GM21723 (cell line): ENCODE results near the gene PLEKHA7.

Experiments
- ATAC-seq: cut with Tn5 transposase; IDR thresholded peaks from one replicate; pipeline ENCODE4 v1.9.1; 2021; ENCODE audit warnings: mild to moderate bottlenecking, moderate library complexity; ENCODE audit not compliant: unreplicated experiment

The PLEKHA7 gene

DNA sequence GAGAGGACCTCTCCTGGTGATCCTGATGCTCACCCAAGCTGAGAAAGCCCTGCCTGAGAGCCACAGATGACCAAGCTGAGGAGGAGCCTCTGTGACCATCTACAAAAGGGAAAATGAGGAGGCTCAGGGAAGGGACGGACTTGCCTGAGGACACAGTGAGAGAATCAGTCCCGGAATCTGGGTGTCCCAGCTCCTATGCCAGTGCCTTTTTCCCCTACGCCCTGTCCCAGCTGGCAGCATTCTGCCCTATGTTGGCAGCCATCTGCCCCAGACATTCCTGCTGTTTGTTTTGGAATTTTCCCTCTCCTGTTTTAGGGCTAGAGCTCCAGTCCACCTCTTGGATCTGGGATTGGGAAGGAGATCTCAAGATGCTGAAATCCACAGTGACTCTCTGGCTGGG lies 221.2 kb downstream of the PLEKHA7 start:
- no peak for ATAC-seq

DNA sequence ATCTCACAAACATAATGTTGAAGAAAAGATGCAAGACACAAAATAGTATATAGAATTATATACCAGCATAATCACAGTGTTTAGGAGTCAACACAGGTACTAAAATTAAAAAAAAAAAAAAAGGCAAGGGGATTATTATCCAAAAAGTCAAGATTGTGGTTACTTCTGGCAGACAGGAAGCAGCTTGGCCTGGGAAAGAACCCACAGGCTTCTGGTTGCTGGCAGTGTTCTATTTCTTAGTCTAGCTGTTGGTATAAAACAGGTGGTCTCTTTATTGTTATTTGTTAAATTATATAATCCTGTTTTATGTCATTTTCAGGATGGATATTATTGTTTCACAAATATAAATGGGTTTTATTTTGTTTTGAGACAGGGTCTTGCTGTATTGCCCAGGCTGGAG lies 221.8 kb downstream of the PLEKHA7 start:
- no peak for ATAC-seq

DNA sequence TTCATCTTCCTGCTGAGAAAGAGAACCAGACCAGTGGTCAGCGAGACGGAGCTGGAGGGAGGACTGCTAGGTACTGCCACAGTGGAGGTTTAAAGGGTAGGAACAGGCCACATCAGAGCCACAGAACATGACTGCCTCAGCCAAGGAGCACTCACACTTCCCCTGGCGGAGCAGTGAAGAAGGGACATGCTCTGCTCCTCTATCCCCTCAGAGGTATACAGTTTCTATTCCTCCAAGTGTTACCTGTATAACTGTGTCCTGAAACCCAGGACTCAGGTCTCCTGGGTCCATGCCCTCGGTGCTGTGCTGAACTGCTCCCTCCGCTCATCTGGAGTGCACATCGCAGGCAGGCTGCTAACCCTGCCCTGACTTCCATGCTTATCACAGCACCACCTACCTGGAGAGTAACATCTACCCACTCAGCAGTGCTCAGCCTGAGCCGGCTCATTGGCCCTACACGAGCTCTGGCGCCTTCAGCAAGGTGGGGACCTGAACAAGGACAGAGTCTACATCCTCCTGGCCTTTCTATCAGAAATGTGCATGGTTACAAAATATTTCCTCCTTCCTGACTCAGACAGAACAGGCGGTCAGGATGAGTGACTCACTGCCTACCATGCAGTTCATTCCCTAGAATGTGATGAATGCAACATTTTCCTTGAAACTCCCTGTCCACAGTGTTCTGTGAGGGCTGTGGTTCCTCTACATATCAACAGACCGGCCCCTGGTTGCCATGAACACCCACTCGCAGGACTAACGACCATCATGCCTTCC lies 222.8 kb downstream of the PLEKHA7 start:
- no peak for ATAC-seq

DNA sequence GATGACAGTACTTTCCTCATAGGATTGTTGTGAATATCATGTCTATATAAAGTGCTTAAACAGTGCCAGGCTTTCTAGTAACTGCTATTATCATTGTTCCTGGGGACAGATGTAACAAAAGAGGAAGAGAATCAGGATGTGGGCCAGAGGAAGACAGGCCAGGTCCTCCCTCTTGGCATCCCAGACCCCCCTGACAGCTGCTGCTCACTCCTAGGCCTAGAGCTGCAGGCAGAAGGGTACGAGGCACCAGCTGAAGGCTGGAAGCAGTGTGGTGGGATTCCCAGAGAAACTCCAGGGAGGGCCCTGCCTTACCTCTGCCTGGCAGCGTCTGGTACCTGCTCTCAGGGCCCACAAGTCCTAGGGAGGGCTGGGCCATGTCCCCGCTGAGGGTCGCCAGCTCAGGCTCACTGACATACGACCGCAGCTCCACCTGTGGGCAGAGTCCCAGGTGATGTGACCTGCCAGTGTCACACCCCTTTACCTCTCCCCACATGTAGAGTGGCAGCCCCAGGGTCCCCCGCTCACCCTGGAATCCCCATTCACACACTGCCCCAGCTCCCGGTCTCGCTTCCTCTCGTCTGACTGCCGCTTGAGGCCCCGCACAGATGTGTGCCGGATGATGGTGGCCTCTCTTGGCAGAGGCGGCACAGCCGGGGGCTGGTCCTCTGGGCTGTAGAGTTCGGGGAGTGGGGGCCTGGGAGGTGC lies 223.6 kb downstream of the PLEKHA7 start:
- no peak for ATAC-seq

DNA sequence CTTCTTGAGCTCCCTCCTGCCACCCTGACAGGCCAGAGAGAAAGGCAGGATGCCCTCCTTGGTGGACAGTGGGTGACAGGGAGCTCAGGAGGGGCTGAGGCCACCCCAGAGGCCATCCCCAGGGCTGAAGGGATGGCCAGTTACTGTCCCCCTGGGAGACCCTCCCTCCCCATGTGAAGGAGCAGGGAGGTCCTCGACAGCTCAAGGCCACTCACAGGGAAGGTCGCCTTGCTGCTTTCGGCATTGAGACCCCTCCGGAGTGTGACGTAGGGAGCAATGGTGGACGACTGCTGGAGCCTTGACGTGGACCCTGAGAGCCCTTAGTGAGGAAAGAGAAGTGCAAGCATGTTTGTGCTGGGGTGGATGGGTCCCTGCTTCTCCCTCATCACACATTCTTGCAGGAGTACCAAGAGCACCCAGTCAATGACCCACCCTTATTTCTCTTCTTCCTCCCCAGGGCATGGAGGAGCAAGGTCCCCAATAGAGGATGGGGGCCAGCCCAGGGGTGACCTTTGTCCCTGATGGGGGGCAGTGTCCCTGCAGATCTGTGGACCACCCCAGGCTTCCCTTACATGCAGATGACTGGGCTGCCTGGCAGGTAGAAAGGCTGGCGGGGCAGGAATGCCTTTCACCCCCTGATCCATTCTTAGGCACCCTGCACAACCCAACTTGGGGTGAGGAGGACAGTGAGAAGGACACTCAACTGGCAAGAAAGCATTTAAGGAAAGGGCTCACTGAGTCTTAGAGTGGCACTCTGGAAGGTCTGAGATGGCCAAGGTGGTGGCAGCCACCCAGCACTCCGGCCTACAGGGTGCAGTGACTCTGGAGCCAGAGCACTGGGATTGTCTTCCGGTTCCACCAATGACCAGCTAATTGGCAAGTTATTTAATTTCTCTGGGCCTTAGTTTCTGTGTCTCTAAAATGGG lies 224.4 kb downstream of the PLEKHA7 start:
- ATAC-seq = no peak

DNA sequence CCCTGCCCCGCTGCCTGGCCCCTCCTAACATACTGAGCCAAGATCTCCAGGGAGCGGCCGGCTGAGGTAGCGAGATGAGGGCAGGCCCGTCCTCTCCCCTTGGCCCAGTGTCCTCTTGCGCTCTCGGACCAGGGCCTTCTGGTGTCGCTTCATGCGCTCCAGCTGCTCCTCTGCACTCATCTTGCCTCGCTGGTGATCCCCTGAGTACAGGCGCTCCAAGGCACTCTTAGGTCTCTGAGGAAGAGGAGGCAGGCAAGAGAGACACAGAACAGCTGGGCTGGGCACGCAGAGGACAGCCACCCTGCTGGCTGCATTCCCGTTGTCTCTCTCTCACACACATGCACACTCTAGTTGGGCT lies 225.2 kb downstream of the PLEKHA7 start:
- ATAC-seq = no peak

DNA sequence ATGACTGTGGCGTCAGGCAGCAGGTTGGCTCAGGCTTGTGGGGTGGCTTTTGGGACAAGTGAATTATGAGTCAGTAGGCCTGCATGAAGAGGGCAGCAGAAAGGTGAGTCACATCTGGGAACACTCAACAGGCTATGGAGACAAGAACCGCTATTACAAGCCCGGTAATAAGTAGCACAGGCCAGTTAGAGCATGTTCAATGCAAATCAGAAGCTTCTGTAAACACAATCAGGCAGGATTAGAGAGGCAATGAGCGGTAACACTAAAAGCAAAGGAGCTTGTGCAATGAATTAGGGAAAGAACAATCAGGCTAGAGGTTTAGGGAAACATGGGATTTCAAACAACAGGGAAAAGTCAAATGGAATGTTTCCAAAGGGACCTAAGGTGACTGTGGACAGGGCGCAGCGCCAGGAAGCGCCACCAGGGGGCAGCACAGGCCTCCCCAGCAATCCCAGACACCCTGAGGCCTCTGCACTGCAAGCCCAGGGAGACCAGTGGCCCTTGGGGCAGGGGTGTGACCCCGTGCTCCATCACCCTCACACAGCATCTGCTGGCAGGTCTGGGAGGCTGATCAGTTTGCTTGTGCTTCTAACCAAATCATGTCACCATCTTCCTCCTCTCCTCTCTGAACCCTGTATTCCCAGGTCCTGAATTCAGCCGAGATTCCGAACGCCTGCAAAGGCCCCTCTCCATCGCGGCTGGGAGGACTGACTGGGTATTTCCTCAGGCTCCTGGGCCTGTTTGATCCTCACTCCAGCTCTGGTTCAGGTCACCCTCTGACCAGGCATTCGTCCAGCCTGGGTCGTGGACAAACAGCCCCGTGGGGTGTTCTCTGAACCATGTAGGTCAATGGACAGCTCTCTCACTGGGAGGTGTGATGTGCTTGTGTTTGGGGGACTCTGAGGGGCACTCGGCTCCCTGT lies 225.8 kb downstream of the PLEKHA7 start:
- ATAC-seq = peak; percentile 82

DNA sequence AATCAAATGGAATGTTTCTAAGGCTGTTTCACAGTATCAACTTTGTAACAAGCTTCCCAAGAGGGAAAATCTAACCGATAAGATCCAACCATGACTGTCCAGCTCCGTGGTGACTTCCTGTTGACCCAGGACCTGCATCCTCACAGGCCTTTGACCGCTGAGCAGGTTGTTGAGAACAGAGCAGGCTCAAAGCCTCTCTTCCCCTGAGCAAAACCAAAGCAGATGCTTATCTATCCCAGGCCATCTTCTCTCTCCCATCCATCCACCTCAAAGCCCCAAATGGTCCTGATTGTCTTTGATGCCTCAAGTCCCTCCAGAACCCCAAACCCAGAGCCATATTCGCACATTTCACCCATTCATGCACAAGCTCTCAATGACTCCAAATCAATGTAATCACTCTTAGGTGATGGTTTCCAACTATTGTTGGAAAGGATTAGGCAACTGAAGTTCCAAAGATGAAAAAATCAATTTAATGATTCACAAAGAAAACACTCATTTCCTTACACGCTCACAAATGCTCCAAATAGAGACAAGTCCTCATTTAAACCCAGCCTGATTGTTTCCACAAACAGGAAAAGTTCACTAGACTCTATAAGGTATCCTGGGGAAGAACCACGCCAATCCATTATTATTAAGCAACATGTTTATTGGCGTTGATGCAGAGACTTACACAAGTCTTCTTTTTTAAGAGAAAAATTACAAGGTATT lies 227.0 kb downstream of the PLEKHA7 start:
- no peak for ATAC-seq

DNA sequence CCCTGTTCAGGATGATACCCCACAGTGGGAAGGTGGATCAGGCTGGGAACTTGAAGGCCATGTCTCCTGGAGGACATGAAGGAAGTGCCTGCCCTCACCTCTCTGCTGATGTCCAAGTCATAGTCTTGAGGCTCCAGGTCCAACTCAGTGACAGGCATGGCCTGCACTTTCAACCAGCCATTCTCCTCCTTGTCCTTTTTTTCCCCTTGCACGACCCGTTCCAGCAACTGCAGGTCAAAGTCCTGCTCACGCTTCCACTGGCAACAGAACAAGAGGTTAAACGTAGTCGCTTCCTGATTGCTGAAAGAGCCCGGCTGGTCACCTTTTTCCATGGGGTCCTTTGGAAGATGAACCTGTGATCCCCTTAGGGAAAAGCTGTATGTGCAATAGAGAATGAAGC lies 228.1 kb downstream of the PLEKHA7 start:
- ATAC-seq = no peak

DNA sequence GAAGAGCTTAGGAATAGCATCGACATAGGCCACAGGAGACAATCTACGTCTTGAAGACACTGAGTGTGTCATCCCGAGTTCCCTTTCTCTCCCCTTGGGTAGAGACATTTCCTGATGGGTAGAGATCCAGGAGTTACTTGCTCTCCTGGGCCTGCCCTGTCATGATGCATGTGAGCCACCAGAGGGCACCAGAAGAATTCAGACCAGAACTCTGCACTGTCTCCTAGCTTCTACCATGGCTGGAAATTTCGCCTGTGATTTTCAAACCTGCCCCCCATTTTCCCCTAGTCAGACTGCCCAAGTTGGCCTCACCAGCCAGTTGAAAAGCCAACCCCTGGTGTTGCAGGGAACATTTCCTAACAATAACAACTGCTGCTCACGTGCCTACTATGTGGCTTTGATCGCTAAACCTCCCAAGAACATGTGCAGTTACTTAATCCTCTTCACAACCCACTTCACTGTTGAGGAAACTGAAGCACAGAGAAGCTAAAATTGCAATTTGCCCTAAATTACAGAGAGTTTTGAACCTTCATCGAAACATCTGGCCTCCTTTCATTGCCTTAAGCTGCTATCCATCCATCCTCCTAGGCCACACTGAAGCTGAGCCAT lies 228.6 kb downstream of the PLEKHA7 start:
- ATAC-seq = peak; percentile 84

DNA sequence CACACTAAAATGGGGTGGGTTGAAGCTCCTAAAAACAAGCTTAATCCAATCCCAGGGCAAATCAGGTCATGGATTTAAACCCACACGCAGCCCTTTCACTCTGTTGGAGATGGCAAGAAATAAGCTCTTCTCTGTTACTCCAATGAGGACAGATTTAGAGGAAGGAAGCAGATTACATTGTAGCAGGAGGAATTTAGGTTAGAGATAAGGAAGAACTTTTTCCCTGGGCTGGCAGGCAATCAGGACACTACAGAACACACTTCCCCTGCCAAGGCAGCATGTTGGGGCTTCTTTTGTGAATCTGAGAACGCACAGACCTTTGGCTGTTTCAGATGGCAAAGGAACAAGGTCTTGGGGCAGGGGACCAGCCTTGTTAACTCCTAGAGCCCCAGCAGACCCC lies 229.5 kb downstream of the PLEKHA7 start:
- ATAC-seq = no peak

DNA sequence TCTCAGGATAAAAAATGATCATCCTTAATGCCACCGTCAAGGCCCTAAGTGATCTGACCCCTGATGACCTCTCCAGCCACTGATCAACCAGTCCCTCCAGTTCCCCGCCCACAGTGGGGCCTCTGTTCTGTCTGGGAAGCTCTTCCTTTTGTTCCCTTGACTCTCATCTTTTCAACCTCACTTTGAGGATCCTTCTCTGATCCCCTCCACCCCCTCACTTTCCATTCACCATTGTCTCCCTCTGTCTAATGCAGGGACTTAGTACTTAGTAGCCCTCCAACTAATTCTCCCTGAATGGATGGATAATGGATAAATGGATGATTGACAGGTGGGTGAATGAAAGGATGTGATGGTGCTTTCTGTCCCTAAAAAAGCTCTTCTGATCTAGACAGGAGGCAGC lies 230.1 kb downstream of the PLEKHA7 start:
- ATAC-seq = no peak

DNA sequence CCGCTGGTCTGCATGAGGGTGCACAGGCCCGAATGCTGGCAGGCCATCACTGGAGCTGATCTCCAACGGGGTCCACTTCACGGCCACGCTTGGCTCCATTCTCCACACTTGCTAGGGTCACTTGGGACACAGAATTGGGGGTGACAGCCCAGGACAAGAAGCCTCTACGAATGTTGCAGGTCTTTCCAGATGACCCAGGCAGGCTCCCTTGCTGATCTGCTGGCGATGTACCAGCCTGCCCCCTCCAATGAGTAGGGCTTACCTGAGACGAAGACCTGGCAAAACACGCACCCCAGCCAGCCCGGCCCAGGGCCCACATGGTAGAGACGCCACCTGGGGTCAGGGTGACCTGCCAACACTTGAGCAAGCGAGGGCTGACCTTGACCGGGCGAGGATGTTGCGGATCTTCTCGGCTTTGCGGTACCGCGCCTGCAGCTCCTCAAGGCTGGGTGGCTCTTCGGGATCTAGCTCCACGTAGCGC lies 230.9 kb downstream of the PLEKHA7 start:
- ATAC-seq = no peak

DNA sequence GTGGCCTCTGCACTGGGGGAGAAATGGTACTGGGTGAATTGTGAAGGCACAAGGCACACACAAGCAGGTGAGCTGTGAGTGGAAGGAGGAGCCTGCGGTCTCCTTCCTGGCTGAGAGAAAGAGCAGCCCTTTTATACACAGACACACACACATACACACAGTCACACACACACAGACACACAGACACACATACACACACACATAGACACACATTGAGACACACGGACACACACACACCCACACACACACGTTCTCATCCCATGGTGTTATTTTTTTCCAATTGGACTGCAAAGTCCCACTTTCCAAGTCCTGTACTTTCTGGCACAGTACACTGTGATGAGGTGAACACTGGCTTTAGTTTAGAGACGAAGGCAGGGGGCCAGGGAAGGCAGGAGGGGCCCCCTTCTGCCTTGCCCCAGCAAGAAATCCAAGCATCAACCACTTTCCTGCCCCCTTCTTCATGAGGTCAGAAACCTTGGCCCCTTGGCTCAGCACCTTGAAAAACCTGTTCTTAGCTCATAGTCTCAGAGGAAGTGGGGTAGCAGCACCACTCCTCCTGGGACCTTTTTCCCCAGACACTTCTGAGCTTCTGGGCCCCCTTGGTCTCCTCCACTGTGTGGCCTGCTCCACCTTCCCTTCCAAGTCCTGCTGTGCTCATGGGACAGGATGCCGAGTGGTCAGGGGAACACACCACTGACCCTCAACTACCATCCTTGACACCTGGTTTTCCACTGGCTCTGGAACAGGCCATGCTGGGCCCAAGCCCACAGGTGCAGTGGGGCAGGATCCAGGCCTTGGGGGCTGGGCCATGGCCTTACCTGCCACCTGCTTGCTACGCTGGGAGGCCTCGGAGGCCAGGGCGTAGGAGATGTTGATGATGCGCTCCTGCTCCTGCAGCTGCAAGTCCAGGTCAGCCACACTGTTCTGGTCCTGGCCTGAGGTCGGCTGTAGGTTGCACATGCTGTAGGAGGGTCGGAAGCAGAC lies 232.0 kb downstream of the PLEKHA7 start:
- ATAC-seq = no peak

DNA sequence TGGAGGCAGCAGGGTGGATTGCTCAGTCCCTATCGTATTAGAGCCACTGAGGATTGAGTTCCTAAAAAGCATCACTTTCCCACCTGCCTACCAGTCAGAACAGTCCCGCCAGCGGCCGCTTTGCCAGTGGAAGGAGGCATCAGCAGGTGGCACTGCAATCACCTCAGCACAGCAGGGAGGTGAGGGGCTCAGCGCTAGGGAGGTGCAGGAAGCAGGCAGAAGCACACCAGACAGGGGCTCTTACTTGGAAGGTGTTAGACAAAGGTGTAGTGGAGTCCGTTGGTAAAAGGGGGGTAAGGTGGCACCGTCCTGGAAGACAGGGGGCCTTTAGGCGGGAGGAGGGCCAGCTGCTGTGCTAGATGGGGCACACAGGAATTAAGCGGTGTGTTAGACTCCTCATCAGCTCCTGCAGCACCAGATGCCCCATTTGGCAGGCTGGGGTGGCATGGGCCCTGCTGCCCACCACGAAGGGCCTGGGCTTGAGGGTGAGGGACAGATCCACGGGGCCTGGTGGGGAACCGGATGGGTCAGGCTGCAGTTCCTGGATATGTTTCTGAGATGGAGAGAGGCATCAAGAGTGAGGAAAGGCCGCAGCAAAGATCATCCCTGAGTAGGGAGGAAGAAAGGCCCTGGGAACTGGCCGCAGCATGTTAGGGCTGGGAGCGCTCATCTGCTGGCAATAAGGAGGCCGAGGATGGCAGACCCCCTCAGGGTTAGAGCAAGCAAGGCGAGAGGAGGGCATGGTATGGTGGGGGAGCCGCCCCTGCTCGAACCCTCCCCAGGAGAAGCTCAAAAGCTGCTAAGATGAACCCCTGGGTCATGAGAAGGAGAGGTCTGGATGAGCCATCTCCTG lies 233.3 kb downstream of the PLEKHA7 start:
- ATAC-seq = no peak

DNA sequence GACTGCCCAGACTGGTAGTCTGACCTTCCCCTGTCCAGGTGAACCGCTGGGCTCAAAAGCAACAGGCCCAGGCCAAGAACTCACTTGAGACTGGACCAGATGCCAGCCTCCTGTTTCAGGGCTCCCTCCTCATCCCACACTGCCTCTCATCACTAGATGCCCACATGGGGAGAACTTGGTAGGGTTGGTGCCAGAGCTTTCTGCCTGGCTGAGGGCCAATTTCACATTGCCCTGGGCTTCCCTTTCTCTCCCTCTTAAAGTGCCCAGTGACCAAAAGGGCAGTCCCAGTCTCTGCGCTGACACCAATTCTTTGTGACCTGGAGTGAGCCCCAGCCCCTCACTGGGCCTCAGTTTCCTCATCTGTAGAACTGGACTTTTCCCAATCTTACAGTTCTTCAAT lies 234.1 kb downstream of the PLEKHA7 start:
- ATAC-seq = no peak

DNA sequence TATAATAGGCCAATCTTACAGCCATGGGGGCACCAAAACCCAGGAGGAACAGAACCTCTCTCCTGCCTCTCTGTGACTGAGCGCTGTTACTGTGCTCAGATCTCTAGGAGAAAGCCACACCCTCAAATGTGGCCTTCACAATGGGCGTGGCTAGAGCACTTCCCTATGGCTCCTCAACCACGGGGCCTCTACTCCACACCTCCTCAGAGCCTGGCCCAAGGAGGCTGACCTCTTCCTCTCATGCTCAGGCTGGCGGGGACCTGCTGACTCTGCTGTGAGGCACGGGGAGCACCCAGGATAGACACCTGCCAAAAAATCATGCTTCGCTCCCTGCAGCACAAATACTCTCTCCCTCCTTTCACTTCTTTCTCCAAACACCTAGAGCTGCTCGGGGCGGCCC lies 234.8 kb downstream of the PLEKHA7 start:
- no peak for ATAC-seq
